Measurements from ENCODE around the gene ADAMTS7. TPM values are rescaled to one million over a fixed set of nuclear protein-coding genes. Genes with fewer than 3 reads are reported as not detected.
"Not testable (repeated sequence)": the region's sequence is repeated elsewhere in the genome, so short reads cannot be mapped to it uniquely, and the experiment has no call there.

ADAMTS7 gene
- polyA plus RNA-seq, 4 donors: 21.3 to 38.1 (median 28.8) TPM

- no peak for DNase-seq (ENCODE audit: low read depth in 4 of 4, low spot score in 3 of 4)
Observed at GRCh38 chr15:78788016-78788660, 23.1 kb downstream of the ADAMTS7 start.

- not testable (repeated sequence) for DNase-seq (ENCODE audit: low read depth in 4 of 4, low spot score in 3 of 4)
Observed at GRCh38 chr15:78782402-78782801, 28.9 kb downstream of the ADAMTS7 start.

- DNase-seq (ENCODE audit: low read depth in 4 of 4, low spot score in 3 of 4): not testable (repeated sequence)
Observed at GRCh38 chr15:78781381-78781780, 29.9 kb downstream of the ADAMTS7 start.

- DNase-seq (ENCODE audit: low read depth in 4 of 4, low spot score in 3 of 4): not testable (repeated sequence)
Observed at GRCh38 chr15:78779975-78780374, 31.3 kb downstream of the ADAMTS7 start.

- DNase-seq (ENCODE audit: low read depth in 4 of 4, low spot score in 3 of 4): not testable (repeated sequence)
Observed at GRCh38 chr15:78779176-78779785, 32.0 kb downstream of the ADAMTS7 start.

GRCh38 chr15:78778422-78778821, 32.8 kb downstream of the ADAMTS7 start:
- no peak for DNase-seq (ENCODE audit: low read depth in 4 of 4, low spot score in 3 of 4)

- DNase-seq (ENCODE audit: low read depth in 4 of 4, low spot score in 3 of 4): not testable (repeated sequence)
Observed at GRCh38 chr15:78777953-78778345, 33.3 kb downstream of the ADAMTS7 start.

- not testable (repeated sequence) for DNase-seq (ENCODE audit: low read depth in 4 of 4, low spot score in 3 of 4)
Observed at GRCh38 chr15:78777290-78777952, 33.8 kb downstream of the ADAMTS7 start.

- not testable (repeated sequence) for DNase-seq (ENCODE audit: low read depth in 4 of 4, low spot score in 3 of 4)
Observed at GRCh38 chr15:78776046-78776925, 35.0 kb downstream of the ADAMTS7 start.

GRCh38 chr15:78775472-78775871, 35.8 kb downstream of the ADAMTS7 start:
- DNase-seq (ENCODE audit: low read depth in 4 of 4, low spot score in 3 of 4): no peak

- not testable (repeated sequence) for DNase-seq (ENCODE audit: low read depth in 4 of 4, low spot score in 3 of 4)
Observed at GRCh38 chr15:78774451-78774990, 36.7 kb downstream of the ADAMTS7 start.

- not testable (repeated sequence) for DNase-seq (ENCODE audit: low read depth in 4 of 4, low spot score in 3 of 4)
Observed at GRCh38 chr15:78773765-78774450, 37.4 kb downstream of the ADAMTS7 start.

GRCh38 chr15:78772738-78773137, 38.5 kb downstream of the ADAMTS7 start:
- no peak for DNase-seq (ENCODE audit: low read depth in 4 of 4, low spot score in 3 of 4)

GRCh38 chr15:78771436-78772000, 39.7 kb downstream of the ADAMTS7 start:
- not testable (repeated sequence) for DNase-seq (ENCODE audit: low read depth in 4 of 4, low spot score in 3 of 4)

- not testable (repeated sequence) for DNase-seq (ENCODE audit: low read depth in 4 of 4, low spot score in 3 of 4)
Observed at GRCh38 chr15:78771020-78771419, 40.2 kb downstream of the ADAMTS7 start.

GRCh38 chr15:78769473-78770225, 41.6 kb downstream of the ADAMTS7 start:
- not testable (repeated sequence) for DNase-seq (ENCODE audit: low read depth in 4 of 4, low spot score in 3 of 4)

- no peak for DNase-seq (ENCODE audit: low read depth in 4 of 4, low spot score in 3 of 4)
Observed at GRCh38 chr15:78768531-78769408, 42.5 kb downstream of the ADAMTS7 start.

GRCh38 chr15:78768096-78768495, 43.2 kb downstream of the ADAMTS7 start:
- no peak for DNase-seq (ENCODE audit: low read depth in 4 of 4, low spot score in 3 of 4)

All from left renal pelvis (tissue), 4 donors.